GM18499 (cell line): Measurements from ENCODE around the gene SEMA5A.

Source experiments
- ATAC-seq: cut with Tn5 transposase; IDR thresholded peaks from one replicate; pipeline ENCODE4 v1.9.1; 2021; ENCODE audit warnings: moderate number of reproducible peaks; ENCODE audit not compliant: insufficient read depth, unreplicated experiment

The SEMA5A gene

DNA sequence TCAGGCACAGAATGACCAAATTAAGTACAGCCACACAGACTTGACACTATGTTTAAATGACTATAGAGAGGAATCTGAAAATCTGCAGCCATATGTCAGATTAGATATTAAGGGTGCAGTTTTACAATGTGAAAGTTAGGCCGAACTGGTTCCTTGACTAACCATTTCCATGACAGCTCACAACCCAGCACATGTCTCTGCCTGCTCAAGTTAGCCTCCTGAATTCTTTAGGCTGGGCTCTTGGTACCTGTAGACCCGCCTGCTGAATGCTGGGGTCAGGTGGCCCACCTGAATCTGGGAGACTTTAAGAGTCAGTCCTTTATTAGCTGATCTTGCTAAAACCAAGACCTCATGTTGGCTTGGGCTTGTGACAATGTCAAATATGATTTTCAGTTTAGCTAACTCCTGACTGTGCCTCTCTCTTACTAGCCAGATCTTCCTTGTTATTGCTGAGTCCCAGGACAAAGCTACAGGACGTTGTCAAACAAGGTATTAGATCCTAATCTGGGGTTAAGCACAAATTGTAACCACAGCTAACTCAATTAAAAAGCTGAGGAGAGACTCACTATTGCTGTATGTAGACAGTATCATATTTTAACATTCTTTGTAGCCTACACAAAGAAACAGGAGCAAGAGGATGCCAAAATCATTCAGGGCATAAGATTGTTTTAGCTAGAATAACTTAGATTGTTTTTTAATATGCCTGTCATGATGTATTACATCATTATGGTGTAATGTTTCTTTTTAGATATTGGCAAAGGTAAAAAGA, 490.9 kb downstream of the SEMA5A start:
- no peak for ATAC-seq

GRCh38 chr5:9054322-9054721, 491.6 kb downstream of the SEMA5A start:
- no peak for ATAC-seq

- ATAC-seq = no peak
Observed at GRCh38 chr5:9052421-9052820, 493.5 kb downstream of the SEMA5A start.

GRCh38 chr5:9051779-9052178, 494.1 kb downstream of the SEMA5A start:
- no peak for ATAC-seq

DNA sequence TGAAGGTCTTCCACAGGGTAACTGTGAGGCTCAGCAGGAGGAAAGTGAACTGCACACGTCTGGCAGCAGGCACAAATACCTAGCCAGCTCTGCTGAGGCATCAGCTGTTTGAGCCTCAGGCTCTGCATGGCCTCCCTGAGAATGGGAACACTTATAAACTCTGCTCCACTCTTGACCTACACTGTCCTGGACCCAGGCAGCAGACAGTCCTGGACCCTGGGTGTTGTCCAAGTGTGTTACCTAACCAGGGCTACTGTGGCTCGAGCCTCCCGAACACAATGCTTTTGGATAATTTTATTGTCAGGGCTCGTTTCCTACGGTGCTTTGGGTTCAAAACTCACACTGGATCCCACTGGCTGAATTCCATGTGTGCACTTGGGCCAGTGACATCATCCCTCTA, 497.9 kb downstream of the SEMA5A start:
- ATAC-seq = no peak

DNA sequence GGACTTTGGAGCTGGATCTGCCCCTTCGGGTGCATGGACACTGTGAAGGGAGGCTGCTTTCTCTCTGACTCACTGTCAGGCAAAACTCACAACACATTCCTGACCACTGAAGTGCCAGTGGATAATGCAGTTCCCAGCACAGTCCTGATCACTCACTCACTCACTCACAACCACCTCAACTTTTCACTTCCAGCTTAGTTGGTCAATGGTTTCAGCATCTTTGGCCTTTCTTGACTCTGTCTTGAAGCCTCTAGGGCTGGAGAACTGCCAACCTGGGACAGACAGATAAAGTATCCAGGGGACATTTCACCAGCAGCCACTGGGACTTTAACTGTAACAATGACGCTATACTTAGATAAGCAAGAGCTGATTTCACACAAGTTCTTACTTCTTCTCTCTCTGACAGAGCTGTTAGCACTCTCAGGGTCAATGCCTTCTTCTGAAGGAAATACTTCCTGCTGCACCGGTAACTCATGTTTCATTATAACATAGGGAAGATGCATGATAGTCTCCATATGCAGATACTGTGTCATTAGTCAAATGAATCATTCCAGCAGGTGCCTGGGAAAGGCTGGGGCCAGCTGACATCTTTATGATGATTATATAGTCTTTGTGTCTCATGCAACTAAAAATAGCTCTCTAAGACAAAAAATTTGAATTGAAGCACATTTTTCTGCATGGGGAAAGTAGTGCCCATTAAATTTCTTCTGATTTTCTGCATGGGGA, 499.0 kb downstream of the SEMA5A start:
- no peak for ATAC-seq

DNA sequence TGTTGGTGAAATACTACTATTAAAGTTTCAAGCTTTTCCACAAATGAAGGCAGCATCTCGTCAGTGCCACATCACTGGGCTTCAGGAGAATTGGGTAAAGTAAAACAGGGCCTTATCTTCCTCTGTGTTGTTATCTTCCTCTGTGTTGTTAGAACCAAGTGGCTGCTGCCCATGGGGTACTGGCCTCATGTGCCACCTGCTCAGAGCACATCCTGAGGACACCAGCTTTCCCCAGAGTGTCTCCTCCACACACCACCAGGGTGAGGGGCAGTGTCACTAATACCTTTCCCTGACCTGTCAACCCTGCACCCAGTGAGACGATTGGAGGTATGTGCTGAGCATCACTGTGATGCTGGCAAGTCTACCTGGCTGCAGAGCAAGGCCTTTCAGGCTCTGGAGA, 499.9 kb downstream of the SEMA5A start:
- ATAC-seq = no peak

DNA sequence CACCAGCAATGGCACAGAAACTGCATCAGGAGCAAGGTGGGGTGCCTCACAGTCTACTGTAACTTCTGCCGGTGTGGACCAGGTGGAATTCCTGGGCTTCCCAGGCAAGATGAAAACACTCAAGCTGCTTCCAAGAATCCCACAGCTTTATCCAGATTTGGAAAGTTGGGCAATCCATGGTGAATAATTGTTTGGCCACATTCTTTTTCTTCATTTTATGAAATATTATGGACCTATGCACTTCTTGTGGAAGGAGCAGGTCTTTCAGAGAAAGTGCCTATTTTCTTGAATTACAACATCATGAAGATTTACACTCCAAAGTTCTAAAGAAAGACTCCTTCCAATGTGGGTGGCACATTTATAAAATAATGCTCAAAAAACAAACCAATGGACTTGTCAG, 503.6 kb downstream of the SEMA5A start:
- ATAC-seq = no peak

- no peak for ATAC-seq
Observed at GRCh38 chr5:9040475-9040874, 505.4 kb downstream of the SEMA5A start.

DNA sequence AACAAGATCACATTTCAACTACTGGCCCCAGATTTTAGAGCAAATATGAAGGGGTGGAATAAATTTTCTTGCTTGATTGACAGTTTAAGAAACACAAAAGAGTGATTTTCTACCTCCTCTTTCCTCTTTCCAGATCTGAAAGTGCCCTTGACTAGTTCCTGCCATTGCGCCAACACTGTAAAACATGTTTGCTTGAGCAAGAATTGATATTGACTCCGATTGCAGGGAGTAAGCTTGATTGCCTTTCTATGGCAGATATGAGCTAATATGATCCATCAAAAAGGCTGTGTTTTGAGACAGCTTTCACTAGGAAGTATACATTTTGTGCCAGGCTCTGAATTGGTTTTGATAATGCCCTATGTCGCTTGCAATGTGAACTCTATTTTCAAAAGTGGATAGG, 508.8 kb downstream of the SEMA5A start:
- no peak for ATAC-seq

DNA sequence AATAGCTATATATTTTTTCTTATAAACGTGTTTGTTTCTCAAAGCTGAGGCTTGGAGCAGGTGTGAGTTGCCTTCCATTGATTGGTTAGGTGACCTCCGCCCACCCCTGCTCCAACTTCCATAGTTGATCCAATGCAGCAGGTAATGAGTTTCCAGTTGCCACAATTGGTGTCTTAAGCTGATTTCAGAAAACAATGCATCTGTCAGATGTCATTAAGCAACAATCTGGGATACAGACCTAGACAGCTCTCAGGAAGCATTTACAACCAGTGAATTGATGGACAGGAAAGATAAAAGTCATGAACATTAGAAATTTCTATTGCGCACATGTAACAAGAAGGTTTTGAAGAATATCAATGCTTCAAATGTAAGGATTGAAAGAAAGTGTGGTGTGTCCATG, 510.5 kb downstream of the SEMA5A start:
- ATAC-seq = no peak

GRCh38 chr5:9034649-9035048, 511.2 kb downstream of the SEMA5A start:
- no peak for ATAC-seq

GRCh38 chr5:9033524-9033923, 512.4 kb downstream of the SEMA5A start:
- no peak for ATAC-seq

DNA sequence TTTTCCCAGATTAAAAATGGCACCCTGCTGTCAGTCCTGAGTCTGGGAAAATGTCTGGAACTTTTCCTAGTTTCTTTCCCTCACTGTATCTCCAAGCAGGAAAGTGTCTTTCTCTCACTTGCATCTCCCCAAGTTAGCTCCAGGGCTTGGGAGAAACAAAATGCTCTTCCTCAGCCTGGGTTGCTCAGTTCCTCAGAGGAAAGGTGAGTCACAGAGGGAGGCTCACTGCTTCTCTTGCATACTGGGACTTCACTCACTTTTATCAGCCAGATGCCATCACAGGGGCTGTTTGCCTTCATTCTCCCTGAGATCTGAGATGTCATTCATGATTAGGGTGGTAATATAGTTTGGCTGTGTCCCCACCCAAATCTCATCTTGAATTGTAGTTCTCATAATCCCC, 519.9 kb downstream of the SEMA5A start:
- no peak for ATAC-seq

DNA sequence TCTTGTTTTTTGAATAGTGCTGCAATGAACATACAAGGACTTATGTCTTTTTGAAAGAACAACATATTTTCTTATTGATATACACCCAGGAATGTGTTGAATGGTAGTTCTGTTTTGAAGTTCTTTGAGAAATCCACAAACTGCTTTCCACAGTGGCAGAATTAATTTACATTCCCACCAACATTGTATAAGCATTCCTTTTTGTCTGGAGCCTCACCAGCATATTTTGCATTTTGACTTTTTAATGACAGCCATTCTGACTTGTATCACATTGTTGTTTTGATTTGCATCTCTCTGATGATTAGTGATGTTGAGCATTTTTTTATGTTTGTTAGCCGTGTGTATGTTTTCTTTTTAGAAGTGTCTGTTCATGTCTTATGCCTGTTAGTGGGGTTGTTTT, 524.9 kb downstream of the SEMA5A start:
- no peak for ATAC-seq

GRCh38 chr5:9015937-9016270, 530.0 kb downstream of the SEMA5A start:
- no peak for ATAC-seq

DNA sequence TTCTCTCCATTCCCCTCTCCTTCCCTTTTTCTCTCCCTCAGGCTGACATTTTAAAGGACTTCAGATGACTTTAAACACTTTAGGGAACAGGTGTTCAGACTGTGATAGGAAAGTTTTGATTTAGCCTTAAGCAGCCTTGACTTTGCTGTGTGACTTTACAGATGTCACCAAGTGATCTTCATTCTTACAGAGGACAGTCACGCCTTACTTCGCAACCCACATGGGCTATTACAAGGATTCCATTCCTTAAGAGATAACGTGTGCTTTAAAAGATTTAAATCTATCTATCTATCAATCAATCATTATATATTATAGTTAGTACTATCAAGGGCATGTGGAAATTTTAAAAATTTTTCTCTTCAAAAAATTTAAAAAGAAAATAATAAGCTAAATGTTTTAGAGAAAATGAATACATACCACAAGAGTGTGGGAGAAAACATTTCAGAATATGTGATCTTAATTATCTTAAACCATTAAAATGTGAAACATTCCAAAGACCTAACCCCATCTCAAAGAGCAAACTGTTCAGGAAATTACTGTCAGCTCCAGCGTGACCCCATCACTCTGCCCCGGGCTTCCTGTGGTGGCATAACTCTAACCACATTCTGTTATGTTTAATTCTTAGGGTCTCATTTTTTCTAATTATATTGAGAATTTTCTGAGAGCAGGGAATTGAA, 530.5 kb downstream of the SEMA5A start:
- no peak for ATAC-seq

GRCh38 chr5:9013147-9013546, 532.7 kb downstream of the SEMA5A start:
- ATAC-seq = no peak

DNA sequence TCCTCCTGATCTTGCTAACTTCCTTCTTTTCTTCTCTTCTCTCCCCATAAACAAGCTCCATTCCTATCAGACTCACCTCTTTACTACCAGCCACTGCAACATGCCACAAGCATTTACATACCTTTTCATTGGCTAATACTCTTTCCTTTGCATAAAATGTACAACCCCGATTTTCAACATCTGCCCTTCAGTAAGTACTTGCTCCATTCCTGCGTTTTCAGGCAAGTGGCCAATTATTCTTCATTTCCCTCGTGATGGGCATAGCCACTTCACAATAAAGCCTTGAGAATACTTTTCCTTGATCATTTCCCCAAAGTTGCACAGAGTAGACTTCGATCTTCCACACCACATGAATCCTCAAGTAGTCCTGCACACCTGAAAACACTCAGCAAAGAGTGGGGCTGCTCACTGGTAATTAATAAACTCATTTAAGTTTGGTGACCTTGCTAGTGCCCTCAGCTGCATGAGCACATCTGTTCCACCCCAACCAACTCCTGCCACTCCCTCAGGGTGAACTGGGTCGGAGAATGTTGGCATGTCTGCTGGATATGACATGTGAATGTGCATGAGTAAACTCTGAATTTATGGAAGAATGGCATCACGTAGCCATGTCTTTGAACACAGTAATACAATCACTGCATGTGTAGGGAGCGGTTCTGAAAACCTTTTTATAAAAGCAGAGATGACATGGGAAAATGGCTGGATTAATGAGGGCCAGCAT, 535.8 kb downstream of the SEMA5A start:
- no peak for ATAC-seq

- ATAC-seq = no peak
Observed at GRCh38 chr5:8997542-8998070, 548.3 kb downstream of the SEMA5A start.

DNA sequence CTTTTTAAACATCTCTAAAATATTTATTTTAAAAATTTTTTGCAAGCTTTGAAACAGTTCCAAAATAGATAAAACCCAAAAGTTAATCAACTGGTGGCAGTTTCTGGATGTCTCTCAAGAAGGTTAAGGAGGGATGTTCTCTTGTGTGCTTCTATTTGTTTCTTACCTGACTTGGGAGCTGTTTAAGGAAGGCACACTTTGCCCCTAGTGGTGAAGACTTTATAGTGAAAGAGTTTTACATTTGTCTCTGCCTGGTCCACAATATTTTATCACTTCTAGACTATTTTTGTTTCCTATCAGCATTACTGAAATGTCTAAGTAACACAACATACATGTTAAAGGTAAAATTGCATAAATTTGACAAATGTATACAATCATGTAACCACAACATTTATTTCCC, 552.8 kb downstream of the SEMA5A start:
- no peak for ATAC-seq
